Smooth muscle cell (in vitro differentiated cells): ENCODE data around the gene TTYH2. TPM values are rescaled to one million over a fixed set of nuclear protein-coding genes. Genes with fewer than 3 reads are reported as not detected.
A peak's percentile ranks its signal among the peaks of the same experiment; 100 is the strongest.

Source experiments
- DNase-seq: peaks from one replicate; lab custom pipeline; 2025; ENCODE audit not compliant: unreplicated experiment; lab: John Stamatoyannopoulos, UW
- H2AFZ ChIP-seq: fragments of 200-600 bp; sonication (generic); 2 replicates; pipeline ENCODE4 v1.6.0; 2016; ENCODE audit warnings: antibody characterized with exemption, low read depth, mild to moderate bottlenecking
- H3F3A ChIP-seq: fragments of 200-600 bp; sonication (generic); 2 replicates; pipeline ENCODE4 v1.6.0; 2017; ENCODE audit warnings: antibody characterized with exemption, low read depth
- H3K27ac ChIP-seq: fragments of 200-600 bp; sonication (generic); 2 replicates; pipeline ENCODE4 v1.5.1; 2016; ENCODE audit warnings: low read depth, mild to moderate bottlenecking
- H3K27me3 ChIP-seq: fragments of 200-600 bp; sonication (generic); 2 replicates; pipeline ENCODE4 v1.6.1; 2016; ENCODE audit warnings: low read depth, mild to moderate bottlenecking
- H3K36me3 ChIP-seq: fragments of 200-600 bp; sonication (generic); 2 replicates; pipeline ENCODE4 v1.5.1; 2016; ENCODE audit warnings: low read depth
- H3K4me1 ChIP-seq: fragments of 200-600 bp; sonication (generic); 2 replicates; pipeline ENCODE4 v1.5.1; 2016; ENCODE audit warnings: low read depth
- H3K4me2 ChIP-seq: fragments of 200-600 bp; sonication (generic); 2 replicates; pipeline ENCODE4 v1.6.0; 2016; ENCODE audit warnings: mild to moderate bottlenecking
- H3K4me3 ChIP-seq: fragments of 200-600 bp; sonication (generic); 2 replicates; pipeline ENCODE4 v1.5.1; 2016; ENCODE audit warnings: mild to moderate bottlenecking
- H3K79me2 ChIP-seq: fragments of 200-600 bp; sonication (generic); 2 replicates; pipeline ENCODE4 v1.6.0; 2016; ENCODE audit warnings: low read depth, mild to moderate bottlenecking
- H3K9ac ChIP-seq: fragments of 200-600 bp; sonication (generic); 2 replicates; pipeline ENCODE4 v1.6.0; 2016; ENCODE audit warnings: low read depth
- H3K9me3 ChIP-seq: fragments of 200-600 bp; sonication (generic); replicated peaks from 2 replicates; pipeline ENCODE4 v1.5.1; 2016; ENCODE audit warnings: low read depth
- H4K20me1 ChIP-seq: fragments of 200-600 bp; sonication (generic); 2 replicates; pipeline ENCODE4 v1.6.0; 2016; ENCODE audit warnings: low read depth
- WGBS: methylation state at CpG from one replicate; pipeline ENCODE4 v1.1.7; 2016; ENCODE audit warnings: low lambda C conversion rate; 5-methylcytosine and 5-hydroxymethylcytosine counted together
- polyA plus RNA-seq: library from polyadenylated mRNA; unstranded; fragments of >200 nt; fragmentation: Nextera tagmentation; extraction: Ambion mirVana; gene quantifications from 2 replicates; pipeline ENCODE4 v1.2.1, GENCODE V29; 2016
- total RNA-seq: library from RNA; depleted of rRNA; stranded (reverse); fragments of >200 nt; gene quantifications from 2 replicates; pipeline ENCODE4 v1.2.3, GENCODE V29; 2014
- TF ChIP-seq, protein P1 (sequence below): fragments of 200-600 bp; sonication (generic); IDR thresholded peaks from 2 replicates; pipeline ENCODE4 v1.5.1; 2017; ENCODE audit warnings: borderline replicate concordance, mild to moderate bottlenecking, antibody characterized with exemption; ENCODE audit not compliant: insufficient read depth, poor library complexity, severe bottlenecking

Gene TTYH2
- total and polyA plus RNA-seq, 2 experiments from 2014 or later, result 1.6 to 1.9 TPM

DNA sequence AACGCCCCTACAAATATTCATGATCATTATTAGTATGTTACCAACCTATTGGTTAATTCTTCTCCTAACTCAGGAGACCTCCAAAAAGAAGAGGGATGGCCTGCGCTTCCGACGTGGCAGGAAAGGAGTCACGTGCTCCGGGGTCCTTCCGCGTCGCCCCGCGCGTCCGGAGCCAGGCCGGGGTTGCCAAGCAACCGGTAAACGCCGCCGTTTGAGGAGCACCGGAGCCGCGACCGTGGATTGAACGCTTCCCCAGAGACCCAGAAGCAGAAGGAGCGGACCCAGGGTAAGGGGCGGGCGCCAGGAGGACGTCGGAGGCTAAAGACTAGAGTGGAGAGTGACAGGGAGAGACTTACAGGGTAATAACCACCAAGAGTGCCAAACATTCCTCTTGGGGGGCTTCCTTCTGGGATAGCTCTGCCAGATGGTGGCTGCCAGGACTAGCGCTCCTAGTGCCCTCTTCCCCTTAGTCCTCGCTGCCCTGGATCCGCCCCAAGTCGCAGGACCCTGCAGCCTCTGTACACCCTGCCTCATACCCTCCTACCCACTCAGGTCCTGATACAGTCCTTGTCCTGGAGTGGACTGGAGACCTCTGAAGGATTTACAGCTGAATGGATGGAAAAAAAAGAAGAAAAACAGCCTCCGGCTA is 60.8 kb downstream of the TTYH2 start, which contains the start of gene DNAI2:
Gene DNAI2 (plus strand): TSS at position 175 of the 649 bp plus-strand sequence. CDS start 7,584 bp downstream, outside the sequence.
- Histone ChIP-seq H4K20me1 (no peaks in the 10 kb centered on the region), H3K4me1 (peaks cover 18% of the 10 kb centered on the region), H3K9me3 (no peaks in the 10 kb centered on the region), H3K36me3 (no peaks in the 10 kb centered on the region), H3K4me3 (no peak within 1 kb of the TSS), H3K27ac (no peak within 1 kb of the TSS), H3K9ac (no peak within 1 kb of the TSS), H3F3A (no peaks in the 10 kb centered on the region), H3K27me3 (peaks cover 25% of the 10 kb centered on the region), H2AFZ (peak within 1 kb of the TSS; percentile 62), H3K79me2 (no peaks in the 10 kb centered on the region), H3K4me2 (peak within 1 kb of the TSS; percentile 67)
- DNase-seq, result no peak
- WGBS, result 15% methylated on average over 33 of the region's 33 CpGs
- TF ChIP-seq, protein P1, sequence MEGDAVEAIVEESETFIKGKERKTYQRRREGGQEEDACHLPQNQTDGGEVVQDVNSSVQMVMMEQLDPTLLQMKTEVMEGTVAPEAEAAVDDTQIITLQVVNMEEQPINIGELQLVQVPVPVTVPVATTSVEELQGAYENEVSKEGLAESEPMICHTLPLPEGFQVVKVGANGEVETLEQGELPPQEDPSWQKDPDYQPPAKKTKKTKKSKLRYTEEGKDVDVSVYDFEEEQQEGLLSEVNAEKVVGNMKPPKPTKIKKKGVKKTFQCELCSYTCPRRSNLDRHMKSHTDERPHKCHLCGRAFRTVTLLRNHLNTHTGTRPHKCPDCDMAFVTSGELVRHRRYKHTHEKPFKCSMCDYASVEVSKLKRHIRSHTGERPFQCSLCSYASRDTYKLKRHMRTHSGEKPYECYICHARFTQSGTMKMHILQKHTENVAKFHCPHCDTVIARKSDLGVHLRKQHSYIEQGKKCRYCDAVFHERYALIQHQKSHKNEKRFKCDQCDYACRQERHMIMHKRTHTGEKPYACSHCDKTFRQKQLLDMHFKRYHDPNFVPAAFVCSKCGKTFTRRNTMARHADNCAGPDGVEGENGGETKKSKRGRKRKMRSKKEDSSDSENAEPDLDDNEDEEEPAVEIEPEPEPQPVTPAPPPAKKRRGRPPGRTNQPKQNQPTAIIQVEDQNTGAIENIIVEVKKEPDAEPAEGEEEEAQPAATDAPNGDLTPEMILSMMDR, result no peak

DNA sequence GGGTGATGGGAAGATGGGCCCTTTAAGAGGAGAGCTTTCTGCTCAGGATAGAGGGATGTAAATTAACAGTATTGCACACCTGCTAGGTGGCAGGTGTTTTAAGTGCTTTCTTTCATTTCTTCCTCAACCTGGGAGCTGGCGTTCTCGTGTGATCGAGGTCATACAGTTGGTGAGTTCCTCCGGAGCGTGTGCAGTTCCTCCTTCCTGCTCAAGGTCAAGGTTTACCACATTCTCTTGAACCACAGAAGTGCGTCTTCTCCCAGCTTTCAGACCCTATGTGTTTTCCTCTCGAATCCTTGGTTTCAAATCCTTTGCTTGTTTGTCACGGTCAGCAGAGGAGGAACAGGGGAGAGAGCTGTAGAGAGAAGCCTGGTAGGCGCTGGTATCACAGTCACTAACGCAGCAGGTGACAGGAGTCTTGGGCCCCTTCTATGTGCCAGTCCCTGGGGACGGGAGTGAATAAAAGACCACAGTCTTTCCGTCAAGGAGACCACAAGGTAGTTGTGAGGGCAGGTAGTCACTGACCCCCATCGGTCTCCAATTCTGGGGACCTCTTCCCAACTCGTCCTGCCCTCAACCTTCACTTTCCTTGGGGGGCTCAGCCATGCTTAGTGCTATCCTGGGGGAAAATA is 61.5 kb downstream of the TTYH2 start:
- peaks cover 25% of the 10 kb centered on the region for H3K27me3 ChIP-seq
- no peaks in the 10 kb centered on the region for H3F3A ChIP-seq
- H2AFZ ChIP-seq, result no peak overlapping the region
- H3K9me3 ChIP-seq, result no peaks in the 10 kb centered on the region
- 80% methylated on average over 14 of the region's 14 CpGs for WGBS
- DNase-seq, result no peak
- no peaks in the 10 kb centered on the region for H4K20me1 ChIP-seq
- no peaks in the 10 kb centered on the region for H3K36me3 ChIP-seq
- H3K79me2 ChIP-seq, result no peaks in the 10 kb centered on the region
- H3K9ac ChIP-seq, result no peak overlapping the region
- peaks cover 18% of the 10 kb centered on the region for H3K4me1 ChIP-seq
- TF ChIP-seq, protein P1, result no peak
- H3K4me2 ChIP-seq, result no peak overlapping the region
- no peak overlapping the region for H3K27ac ChIP-seq
- no peak overlapping the region for H3K4me3 ChIP-seq

DNA sequence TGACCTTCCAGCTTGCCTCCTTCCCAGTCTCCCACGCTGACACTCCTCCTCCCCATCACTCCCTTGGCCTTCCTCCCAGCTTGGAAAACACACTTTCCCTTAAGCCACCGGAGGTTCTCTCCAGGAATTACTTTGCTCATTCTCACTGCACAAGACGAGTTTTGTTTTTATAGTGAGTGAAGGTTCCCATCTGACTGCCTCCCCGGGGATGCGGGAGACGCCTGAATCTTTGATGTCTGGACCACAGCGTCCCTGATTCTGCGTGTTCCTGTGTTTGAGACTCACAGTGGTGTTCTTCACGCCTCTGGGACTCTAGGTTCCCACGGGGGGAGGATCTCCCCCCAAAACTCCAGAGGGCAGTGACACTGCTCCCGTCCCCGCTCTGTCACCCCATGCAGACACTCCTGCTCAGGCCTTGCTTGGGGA is 62.7 kb downstream of the TTYH2 start:
- TF ChIP-seq, protein P1, result no peak
- Histone ChIP-seq H3K4me1 (peaks cover 18% of the 10 kb centered on the region), H2AFZ (no peak overlapping the region), H3K27me3 (peaks cover 25% of the 10 kb centered on the region), H3K4me3 (no peak overlapping the region), H4K20me1 (no peaks in the 10 kb centered on the region), H3K79me2 (no peaks in the 10 kb centered on the region), H3K4me2 (no peak overlapping the region), H3K36me3 (no peaks in the 10 kb centered on the region), H3K9ac (no peak overlapping the region), H3K9me3 (no peaks in the 10 kb centered on the region), H3F3A (no peaks in the 10 kb centered on the region), H3K27ac (no peak overlapping the region)
- no peak for DNase-seq
- WGBS, result 89% methylated on average over 12 of the region's 12 CpGs
